ENCODE results near the gene ATAD3A. TPM values are rescaled to one million over a fixed set of nuclear protein-coding genes. Genes with fewer than 3 reads are reported as not detected.
"Not testable (repeated sequence)": the region's sequence is repeated elsewhere in the genome, so short reads cannot be mapped to it uniquely, and the experiment has no call there.

The ATAD3A gene
- total RNA-seq, 1 donor from 2014 or later, result 51.5 TPM

DNA sequence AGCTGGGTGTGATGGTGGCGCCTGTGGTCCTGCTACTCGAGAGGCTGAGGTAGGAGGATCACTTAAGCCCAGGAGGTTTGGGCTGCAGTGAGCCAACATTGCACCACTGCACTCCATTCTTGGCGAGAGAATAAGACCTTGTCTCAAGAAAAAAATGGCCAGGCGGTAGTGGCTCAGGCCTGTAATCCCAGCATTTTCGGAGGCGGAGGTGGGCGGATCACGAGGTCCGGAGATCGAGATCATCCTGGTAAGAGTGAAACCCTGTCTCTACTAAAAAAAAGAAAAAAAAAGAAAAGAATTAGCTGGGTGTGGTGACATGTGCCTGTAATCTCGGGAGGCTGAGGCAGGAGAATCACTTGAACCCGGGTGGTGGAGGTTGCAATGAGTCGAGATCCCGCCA lies 29.1 kb upstream of the ATAD3A start:
- no peak for DNase-seq (ENCODE audit: low read depth)
- Histone ChIP-seq H3K36me3 (ENCODE audit: control insufficient read depth, insufficient read depth, low read length) (peaks cover 2% of the 10 kb centered on the region), H3K4me3 (ENCODE audit: low read depth, low read length) (no peak overlapping the region), H3K27me3 (ENCODE audit: control insufficient read depth, insufficient read depth, low read length) (no peaks in the 10 kb centered on the region)
- TF ChIP-seq, protein P1, sequence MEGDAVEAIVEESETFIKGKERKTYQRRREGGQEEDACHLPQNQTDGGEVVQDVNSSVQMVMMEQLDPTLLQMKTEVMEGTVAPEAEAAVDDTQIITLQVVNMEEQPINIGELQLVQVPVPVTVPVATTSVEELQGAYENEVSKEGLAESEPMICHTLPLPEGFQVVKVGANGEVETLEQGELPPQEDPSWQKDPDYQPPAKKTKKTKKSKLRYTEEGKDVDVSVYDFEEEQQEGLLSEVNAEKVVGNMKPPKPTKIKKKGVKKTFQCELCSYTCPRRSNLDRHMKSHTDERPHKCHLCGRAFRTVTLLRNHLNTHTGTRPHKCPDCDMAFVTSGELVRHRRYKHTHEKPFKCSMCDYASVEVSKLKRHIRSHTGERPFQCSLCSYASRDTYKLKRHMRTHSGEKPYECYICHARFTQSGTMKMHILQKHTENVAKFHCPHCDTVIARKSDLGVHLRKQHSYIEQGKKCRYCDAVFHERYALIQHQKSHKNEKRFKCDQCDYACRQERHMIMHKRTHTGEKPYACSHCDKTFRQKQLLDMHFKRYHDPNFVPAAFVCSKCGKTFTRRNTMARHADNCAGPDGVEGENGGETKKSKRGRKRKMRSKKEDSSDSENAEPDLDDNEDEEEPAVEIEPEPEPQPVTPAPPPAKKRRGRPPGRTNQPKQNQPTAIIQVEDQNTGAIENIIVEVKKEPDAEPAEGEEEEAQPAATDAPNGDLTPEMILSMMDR (IDR thresholded peaks at IDR 0.05; ENCODE audit: insufficient read depth, low read length, poor library complexity, severe bottlenecking), result no peak

DNA sequence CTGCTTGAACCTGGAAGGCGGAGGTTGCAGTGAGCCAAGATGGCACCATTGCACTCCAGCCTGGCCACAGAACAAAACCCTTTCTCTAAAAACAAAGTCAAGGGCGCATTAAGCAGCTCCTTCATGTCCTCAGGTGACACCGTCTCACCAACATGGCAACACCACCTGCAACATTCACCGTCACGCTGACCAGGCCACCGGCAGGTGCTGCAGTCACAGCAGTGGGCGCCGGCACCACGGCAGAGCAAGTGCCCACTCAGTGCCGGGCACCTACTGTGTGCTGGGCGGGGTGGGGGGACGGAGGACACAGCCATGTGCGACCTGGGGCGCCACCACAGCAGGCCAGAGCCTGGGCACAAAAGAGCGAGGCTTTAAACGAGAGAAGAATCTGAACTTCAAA lies 28.2 kb upstream of the ATAD3A start:
- H3K4me3 ChIP-seq (ENCODE audit: low read depth, low read length), result no peak overlapping the region
- TF ChIP-seq, protein P1 (IDR thresholded peaks at IDR 0.05; ENCODE audit: insufficient read depth, low read length, poor library complexity, severe bottlenecking), result no peak
- no peaks in the 10 kb centered on the region for H3K27me3 ChIP-seq (ENCODE audit: control insufficient read depth, insufficient read depth, low read length)
- no peak for DNase-seq (ENCODE audit: low read depth)
- H3K36me3 ChIP-seq (ENCODE audit: control insufficient read depth, insufficient read depth, low read length), result peaks cover 2% of the 10 kb centered on the region

DNA sequence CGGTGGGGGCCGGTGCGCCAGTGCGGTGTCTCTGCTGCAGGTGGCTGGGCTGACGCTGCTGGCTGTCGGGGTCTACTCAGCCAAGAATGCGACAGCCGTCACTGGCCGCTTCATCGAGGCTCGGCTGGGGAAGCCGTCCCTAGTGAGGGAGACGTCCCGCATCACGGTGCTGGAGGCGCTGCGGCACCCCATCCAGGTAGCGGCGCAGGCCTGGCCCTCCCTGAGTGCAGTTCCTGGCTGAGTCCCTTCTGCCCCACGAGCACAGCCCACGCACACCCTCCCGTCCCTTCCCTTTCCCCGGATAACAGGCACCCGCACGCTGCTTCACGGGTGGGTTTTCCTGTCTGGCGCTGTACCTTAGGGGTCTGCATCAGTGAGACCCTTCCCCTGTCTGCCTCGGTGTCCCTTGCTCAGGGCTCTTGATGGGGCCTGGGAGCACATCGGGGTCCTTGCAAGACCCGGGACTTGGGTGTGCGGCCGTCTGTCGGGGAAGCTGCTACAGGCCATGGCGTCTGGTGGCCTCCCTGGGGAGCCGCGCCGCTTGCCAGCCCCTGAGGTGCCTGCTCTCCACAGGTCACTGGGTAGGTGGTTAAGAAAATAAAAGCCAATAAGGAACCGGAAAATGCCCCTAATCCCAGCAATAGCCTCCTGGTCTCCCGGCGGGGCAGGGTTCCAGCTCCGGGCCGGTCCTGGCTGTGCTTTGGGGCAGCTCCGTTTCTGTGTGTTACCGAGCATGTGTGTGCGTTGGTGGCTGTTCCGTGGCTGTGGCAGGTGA lies 26.8 kb upstream of the ATAD3A start:
- not testable (repeated sequence) for H3K27me3 ChIP-seq (ENCODE audit: control insufficient read depth, insufficient read depth, low read length); H3K4me3 ChIP-seq (ENCODE audit: low read depth, low read length); H3K36me3 ChIP-seq (ENCODE audit: control insufficient read depth, insufficient read depth, low read length); DNase-seq (ENCODE audit: low read depth)

DNA sequence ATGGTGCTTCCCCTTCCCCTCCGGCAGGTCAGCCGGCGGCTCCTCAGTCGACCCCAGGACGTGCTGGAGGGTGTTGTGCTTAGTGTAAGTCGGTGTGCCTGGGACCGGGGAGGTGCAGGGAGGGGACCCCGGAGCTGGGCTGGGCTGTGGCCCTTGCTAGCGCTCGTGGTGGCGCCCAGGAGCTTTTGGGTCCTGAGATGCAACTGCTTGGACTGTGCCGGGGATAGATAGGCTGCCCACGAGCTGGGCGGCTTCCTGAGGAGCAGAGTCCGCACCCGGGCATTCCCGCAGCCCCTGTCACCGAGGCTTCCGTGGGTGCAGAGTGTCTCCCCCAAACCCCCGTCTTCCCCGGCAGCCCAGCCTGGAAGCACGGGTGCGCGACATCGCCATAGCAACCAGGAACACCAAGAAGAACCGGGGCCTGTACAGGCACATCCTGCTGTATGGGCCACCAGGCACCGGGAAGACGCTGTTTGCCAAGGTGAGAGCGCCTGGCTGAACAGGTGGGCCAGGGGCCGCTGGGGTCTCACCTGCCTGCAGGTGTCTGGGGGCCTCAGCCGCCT lies 26.1 kb upstream of the ATAD3A start:
- not testable (repeated sequence) for H3K36me3 ChIP-seq (ENCODE audit: control insufficient read depth, insufficient read depth, low read length); DNase-seq (ENCODE audit: low read depth); H3K4me3 ChIP-seq (ENCODE audit: low read depth, low read length); H3K27me3 ChIP-seq (ENCODE audit: control insufficient read depth, insufficient read depth, low read length)

DNA sequence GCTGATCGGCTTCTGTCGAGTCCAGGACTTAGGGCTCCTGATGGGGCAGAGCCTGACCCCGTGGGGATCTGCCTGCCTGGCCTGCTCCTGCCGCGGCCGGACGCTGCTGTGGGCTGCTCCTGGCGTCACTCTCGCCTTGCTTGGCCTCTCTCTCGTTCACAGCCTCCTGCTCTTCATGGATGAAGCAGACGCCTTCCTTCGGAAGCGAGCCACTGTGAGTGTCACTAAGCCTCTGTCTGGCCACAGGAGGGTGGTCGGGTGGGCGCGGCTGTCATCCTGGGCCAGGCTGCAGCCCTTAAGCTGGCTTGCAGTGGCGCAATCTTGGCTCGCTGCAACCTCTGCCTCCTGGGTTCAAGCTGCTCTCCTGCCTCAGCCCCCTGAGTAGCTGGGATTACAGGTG lies 24.3 kb upstream of the ATAD3A start:
- no peak for DNase-seq (ENCODE audit: low read depth)
- H3K27me3 ChIP-seq (ENCODE audit: control insufficient read depth, insufficient read depth, low read length), result no peaks in the 10 kb centered on the region
- H3K36me3 ChIP-seq (ENCODE audit: control insufficient read depth, insufficient read depth, low read length), result no peaks in the 10 kb centered on the region
- TF ChIP-seq, protein P1 (IDR thresholded peaks at IDR 0.05; ENCODE audit: insufficient read depth, low read length, poor library complexity, severe bottlenecking), result no peak
- H3K4me3 ChIP-seq (ENCODE audit: low read depth, low read length), result no peak overlapping the region

DNA sequence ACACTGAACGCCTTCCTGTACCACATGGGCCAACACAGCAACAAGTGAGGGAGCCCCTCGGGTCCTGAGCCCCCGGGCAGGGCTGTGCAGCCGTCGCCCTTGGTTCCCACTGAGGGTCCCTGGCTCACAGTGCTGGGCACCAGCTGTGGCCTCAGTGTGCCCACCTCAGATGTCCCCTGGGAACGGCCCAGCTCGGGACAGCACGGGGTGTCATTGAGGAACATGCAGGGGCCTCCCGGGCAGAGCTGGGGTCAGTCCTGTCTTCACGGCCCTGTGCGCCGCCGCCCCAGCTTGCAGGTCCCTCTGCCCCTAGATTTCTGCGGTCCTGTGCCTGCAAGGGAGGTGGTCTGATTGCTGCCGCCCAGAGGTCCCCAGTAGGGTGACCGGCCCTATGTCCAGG lies 22.7 kb upstream of the ATAD3A start:
- Histone ChIP-seq H3K4me3 (ENCODE audit: low read depth, low read length) (no peak overlapping the region), H3K27me3 (ENCODE audit: control insufficient read depth, insufficient read depth, low read length) (no peaks in the 10 kb centered on the region), H3K36me3 (ENCODE audit: control insufficient read depth, insufficient read depth, low read length) (no peaks in the 10 kb centered on the region)
- DNase-seq (ENCODE audit: low read depth), result no peak
- TF ChIP-seq, protein P1 (IDR thresholded peaks at IDR 0.05; ENCODE audit: insufficient read depth, low read length, poor library complexity, severe bottlenecking), result no peak

DNA sequence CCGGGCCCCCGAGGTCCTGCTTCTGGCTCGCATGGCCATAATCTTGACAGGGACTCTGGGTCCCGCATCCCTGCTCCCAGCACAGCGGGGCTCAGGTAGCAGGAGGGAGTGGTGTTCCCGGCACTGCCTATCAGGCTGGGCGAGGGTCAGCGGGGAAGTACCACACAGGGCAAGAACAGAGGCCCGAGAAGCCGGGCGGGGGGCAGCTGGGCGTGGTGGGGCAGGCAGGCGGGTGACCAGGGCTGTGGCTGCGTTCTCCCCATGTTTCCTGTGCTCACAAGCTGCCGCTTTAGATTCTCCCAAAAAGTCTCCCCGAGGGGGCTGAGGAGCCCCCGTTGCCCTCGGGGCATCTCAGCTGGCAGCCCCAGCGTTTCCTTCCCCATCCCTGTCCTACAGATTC lies 22.1 kb upstream of the ATAD3A start:
- Histone ChIP-seq H3K27me3 (ENCODE audit: control insufficient read depth, insufficient read depth, low read length) (no peaks in the 10 kb centered on the region), H3K4me3 (ENCODE audit: low read depth, low read length) (no peak overlapping the region), H3K36me3 (ENCODE audit: control insufficient read depth, insufficient read depth, low read length) (no peaks in the 10 kb centered on the region)
- DNase-seq (ENCODE audit: low read depth), result no peak
- TF ChIP-seq, protein P1 (IDR thresholded peaks at IDR 0.05; ENCODE audit: insufficient read depth, low read length, poor library complexity, severe bottlenecking), result no peak

All from kidney epithelial cell (primary cell).